HepG2 (cell line): Measurements from ENCODE around the gene MEX3D. TPM values are rescaled to one million over a fixed set of nuclear protein-coding genes. Genes with fewer than 3 reads are reported as not detected.

ENCODE experiments used
- ATAC-seq: fragments of 200-7000 bp; cut with Tn5 transposase; 3 replicates; pipeline ENCODE4 v1.9.1; 2020; ENCODE audit warnings: mild to moderate bottlenecking, moderate library complexity
- BruUV-seq: library from RNA; stranded (reverse); fragments of 400-500 nt; replicated peaks from 2 replicates; lab custom pipeline; 2021; lab: Mats Ljungman, UMichigan
- CTCF ChIA-PET: fragments of 300-600 bp; formaldehyde crosslinking; extraction: SDS; loops from one replicate; lab custom pipeline; 2021; ENCODE audit warnings: low total read pairs, inconsistent platforms, low intra/inter-chr PET ratio; lab: Yijun Ruan, JAX
- POLR2A ChIA-PET: fragments of 350-600 bp; sonication (Branson Sonifier 250); formaldehyde crosslinking; loops from one replicate; lab custom pipeline; 2020; ENCODE audit warnings: antibody characterized with exemption, inconsistent platforms; lab: Yijun Ruan, JAX
- DNase-seq: peaks from one replicate; pipeline ENCODE4 v3.0.0-alpha.2; 2015; ENCODE audit warnings: low spot score
- FAIRE-seq: peaks from 3 replicates; lab custom pipeline; 2011; peaks lifted over from hg19 to GRCh38; lab: Jason Lieb, UNC
- H2AFZ ChIP-seq: one replicate; pipeline ENCODE4 v1.6.1; 2011; ENCODE audit warnings: low read length, inconsistent platforms
- H3K27ac ChIP-seq: fragments of 300-600 bp; 3 replicates; pipeline ENCODE4 v1.8.0; 2011; ENCODE audit warnings: mixed run types, mild to moderate bottlenecking, mixed read lengths, low read length, inconsistent platforms; ENCODE audit not compliant: insufficient read depth; ENCODE audit errors: extremely low read length
- H3K27me3 ChIP-seq, 2 experiments: fragments of 200-600 bp in 1 of 2; 2 replicates in 1 of 2; 3 replicates in 1 of 2; pipeline versions ENCODE4 v1.6.0 to v1.8.0; 2011; ENCODE audit warnings: low read length in 2 of 2, mild to moderate bottlenecking in 2 of 2, moderate library complexity in 2 of 2, inconsistent platforms in 1 of 2; ENCODE audit not compliant: insufficient read depth in 2 of 2, control insufficient read depth in 1 of 2
- H3K36me3 ChIP-seq, 2 experiments: fragments of 200-600 bp in 1 of 2; replicated peaks in 1 of 2; 2 replicates in 1 of 2; 3 replicates in 1 of 2; pipeline versions ENCODE4 v1.5.1 to v1.8.0; 2011; ENCODE audit warnings: low read length in 2 of 2, inconsistent platforms in 1 of 2; ENCODE audit not compliant: insufficient read depth in 2 of 2, control insufficient read depth in 1 of 2
- H3K4me1 ChIP-seq: 2 replicates; pipeline ENCODE4 v1.5.1; 2012; ENCODE audit warnings: low read length, inconsistent platforms; ENCODE audit not compliant: insufficient read depth
- H3K4me2 ChIP-seq: 2 replicates; pipeline ENCODE4 v1.6.0; 2011; ENCODE audit warnings: low read depth, low read length, inconsistent platforms
- H3K4me3 ChIP-seq, 3 experiments: fragments of 200-600 bp in 1 of 3; sonication (generic), shearing (Covaris generic) in 1 of 3; replicated peaks in 1 of 3; 2 replicates each; pipeline ENCODE4 v1.5.1; 2011 to 2016; ENCODE audit warnings: low read length in 3 of 3, inconsistent platforms in 2 of 3, low read depth in 2 of 3, mild to moderate bottlenecking in 2 of 3, control low read depth in 1 of 3, mixed read lengths in 1 of 3; ENCODE audit not compliant: insufficient read depth in 1 of 3
- H3K79me2 ChIP-seq: one replicate; pipeline ENCODE4 v1.6.1; 2011; ENCODE audit warnings: low read length, inconsistent platforms; ENCODE audit not compliant: insufficient read depth
- H3K9ac ChIP-seq: 2 replicates; pipeline ENCODE4 v1.6.0; 2011; ENCODE audit warnings: mild to moderate bottlenecking, low read depth, low read length, inconsistent platforms; ENCODE audit not compliant: insufficient read depth
- H3K9me3 ChIP-seq: 2 replicates; pipeline ENCODE4 v1.5.1; 2012; ENCODE audit warnings: mild to moderate bottlenecking, low read length
- H4K20me1 ChIP-seq: 2 replicates; pipeline ENCODE4 v1.6.0; 2011; ENCODE audit warnings: inconsistent platforms, mild to moderate bottlenecking, low read length, moderate library complexity; ENCODE audit not compliant: insufficient read depth
- AGO1 ChIP-seq: fragments of 200-400 bp; formaldehyde crosslinking; IDR thresholded peaks from 2 replicates; pipeline ENCODE4 v1.6.1; 2017; ENCODE audit warnings: mild to moderate bottlenecking, low read depth, low read length, moderate library complexity; ENCODE audit not compliant: poor library complexity, severe bottlenecking
- AGO2 ChIP-seq: fragments of 200-400 bp; formaldehyde crosslinking; optimal IDR thresholded peaks from 2 replicates; pipeline ENCODE3; 2017; ENCODE audit warnings: mild to moderate bottlenecking, low read depth, low read length, moderate library complexity
- HHEX ChIP-seq: IDR thresholded peaks from 2 replicates; pipeline ENCODE4 v1.6.1; 2016; ENCODE audit warnings: control low read depth
- IKZF1 ChIP-seq: fragments of 450-650 bp; IDR thresholded peaks from 2 replicates; pipeline ENCODE4 v1.7.1; 2016
- NCOA5 ChIP-seq: sonication (generic); formaldehyde crosslinking; IDR thresholded peaks from 2 replicates; pipeline ENCODE4 v1.4.0; 2020; ENCODE audit warnings: missing genetic modification reagents
- POLR2G ChIP-seq: fragments of 200-400 bp; formaldehyde crosslinking; IDR thresholded peaks from 2 replicates; pipeline ENCODE4 v1.6.1; 2018; ENCODE audit warnings: mild to moderate bottlenecking, low read depth, low read length, moderate library complexity
- SOX6 ChIP-seq, 2 experiments: fragments of 450-650 bp in 1 of 2; sonication (generic) in 1 of 2; formaldehyde crosslinking in 1 of 2; IDR thresholded peaks; 2 replicates each; pipeline versions ENCODE4 v1.4.0 to v1.6.1; 2017 to 2020; ENCODE audit warnings: antibody characterized with exemption in 1 of 2, mild to moderate bottlenecking in 1 of 2, missing genetic modification reagents in 1 of 2
- ZNF670 ChIP-seq: sonication (generic); formaldehyde crosslinking; IDR thresholded peaks from 2 replicates; pipeline ENCODE4 v1.8.0; 2022; ENCODE audit warnings: mild to moderate bottlenecking, missing genetic modification reagents, borderline replicate concordance
- WGBS: methylation state at CpG from one replicate; pipeline ENCODE4 v1.1.6; 2017; ENCODE audit warnings: low lambda C conversion rate; 5-methylcytosine and 5-hydroxymethylcytosine counted together
- in situ Hi-C: cut with HindIII; loops from 2 replicates; pipeline ENCODE4 v1.10.0; 2017; ENCODE audit warnings: low pct_unique_long_range_greater_than_20kb; ENCODE audit not compliant: extremely low pct_ligation_motif_present
- intact Hi-C: fragments of 100-400 bp; cut with micrococcal nuclease; formaldehyde crosslinking; loops from one replicate; pipeline ENCODE4 v1.10.0; 2022; ENCODE audit not compliant: unreplicated experiment
- polyA plus RNA-seq, 8 experiments: library from polyadenylated mRNA; depleted of rRNA in 3 of 8; stranded (reverse) in 7 of 8; unstranded in 1 of 8; fragments of >200 nt; fragmentation: Illumina TruSeq in 4 of 8; extraction: Trizol in 4 of 8; gene quantifications; 2 replicates each; pipeline versions ENCODE4 v1.2.1 to v1.2.3, GENCODE V29; 2011 to 2016; ENCODE audit warnings: low read depth in 4 of 8, missing spikeins in 1 of 8, mixed read lengths in 1 of 8; ENCODE audit not compliant: insufficient read depth in 1 of 8
- total RNA-seq, 5 experiments: library from RNA; depleted of rRNA; stranded (reverse); fragments of >200 nt; fragmentation: Illumina TruSeq; extraction: Trizol; gene quantifications; 2 replicates each; pipeline ENCODE4 v1.2.3, GENCODE V29; 2016; ENCODE audit warnings: low read depth in 1 of 5
- TF ChIP-seq, protein P1 (sequence below): sonication (generic); formaldehyde crosslinking; IDR thresholded peaks from 2 replicates; pipeline ENCODE4 v1.5.0; 2020; ENCODE audit warnings: mild to moderate bottlenecking, missing genetic modification reagents
- TF ChIP-seq, protein P2 (sequence below): IDR thresholded peaks from 2 replicates; pipeline ENCODE4 v1.6.1; 2012; ENCODE audit warnings: low read depth, low read length, improper control_type of control experiment

Gene MEX3D
- total and polyA plus RNA-seq, 2 of the 13 experiments (the other 11 are each of a cell fraction or from before 2014, with no cell fraction given) = 3.6 to 17.1 TPM

DNA sequence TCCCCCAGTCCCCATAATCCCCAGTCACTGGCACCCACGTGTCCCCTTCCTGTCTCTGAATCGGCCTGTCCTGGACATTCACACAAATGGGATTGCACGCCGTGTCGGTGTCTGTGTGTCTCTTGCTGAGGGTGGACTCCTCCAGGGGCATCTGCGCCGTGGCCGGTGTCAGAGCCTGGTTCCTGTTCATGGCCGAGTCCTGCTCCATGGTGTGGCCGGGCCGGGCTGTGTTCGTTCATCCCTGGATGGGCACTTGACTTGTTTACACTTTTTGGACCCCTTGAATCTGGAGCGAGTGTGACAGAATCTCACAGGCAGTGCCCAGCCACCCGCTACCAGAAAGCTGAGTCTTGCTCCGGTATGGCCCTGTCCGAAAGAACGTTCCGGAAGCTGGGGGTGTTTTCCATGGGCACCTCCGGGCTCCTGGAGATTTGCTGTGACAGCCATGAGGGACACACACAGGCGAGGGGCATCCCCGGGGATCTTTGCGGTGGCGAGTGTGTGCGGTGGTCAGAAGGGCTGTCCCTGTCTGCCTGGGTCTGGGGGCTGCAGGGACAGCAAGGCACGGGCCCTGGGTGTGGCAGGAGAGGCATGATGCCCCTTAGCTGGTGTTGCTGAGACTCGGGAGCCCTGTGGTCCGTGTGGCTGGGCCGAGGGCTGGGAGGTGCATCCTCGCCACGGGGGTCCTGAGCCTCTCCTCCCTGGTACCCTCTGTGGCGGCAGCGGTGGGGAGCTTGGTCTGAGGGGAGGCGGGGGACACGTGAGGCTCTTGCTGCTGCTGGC is 6.4 kb upstream of the MEX3D start:
- H2AFZ ChIP-seq = no peak overlapping the region
- DNase-seq (no peak), FAIRE-seq (no peak), ATAC-seq (no peak)
- H3K4me2 ChIP-seq = no peak overlapping the region
- H3K27me3 ChIP-seq = 0 out of 5 replicates have a peak, but pooled peaks cover 0 to under 1% of the 10 kb centered on the region in 2 experiments
- TF ChIP-seq AGO2 (peak; percentile 75), ZNF670 (CRISPR knock-in tag) (no peak), AGO1 (peak; percentile 63), POLR2G (peak; percentile 15; the same call in 1 of the 2 replicates), HHEX (CRISPR knock-in tag) (no peak), IKZF1 (no peak)
- no peak overlapping the region for H3K9ac ChIP-seq
- 0 out of 2 replicates have a peak, but pooled peaks cover 2% of the 10 kb centered on the region for H4K20me1 ChIP-seq
- CTCF ChIA-PET = no interaction called here
- in situ Hi-C loops = no loop called here
- WGBS = 95% methylated on average over 28 of the region's 34 CpGs
- POLR2A ChIA-PET = interaction anchor here (0.6 to 0.8 kb wide), 2 partner anchors 11 to 16 kb away, joined by 3 read pairs; no protein-coding TSS in a partner anchor
- BruUV-seq = no TSS peak
- no peak overlapping the region for H3K4me3 ChIP-seq
- peaks cover 0 to 9% of the 10 kb centered on the region in 2 experiments; a peak in 1 of 5 replicates for H3K36me3 ChIP-seq
- no peaks in the 10 kb centered on the region for H3K9me3 ChIP-seq
- H3K27ac ChIP-seq = no peak overlapping the region
- no peaks in the 10 kb centered on the region for H3K79me2 ChIP-seq
- intact Hi-C loops = no loop called here
- H3K4me1 ChIP-seq = peaks cover 17% of the 10 kb centered on the region

- intact Hi-C loops = no loop called here
- H2AFZ ChIP-seq = no peak overlapping the region
- FAIRE-seq (no peak), DNase-seq (no peak)
- no peaks in the 10 kb centered on the region for H3K9me3 ChIP-seq
- peaks cover 22% of the 10 kb centered on the region for H3K4me1 ChIP-seq
- ChIA-PET POLR2A (interaction anchor here (0.6 to 1.2 kb wide), 3 partner anchors 14 to 239 kb away, joined by 3 to 6 read pairs (median 3); no protein-coding TSS in a partner anchor), CTCF (no interaction called here)
- H3K4me2 ChIP-seq = no peak overlapping the region
- no peak overlapping the region for H3K9ac ChIP-seq
- no peak overlapping the region for H3K4me3 ChIP-seq
- in situ Hi-C loops = no loop called here
- H3K27ac ChIP-seq = no peak overlapping the region
- 0 out of 2 replicates have a peak, but pooled peaks cover 2% of the 10 kb centered on the region for H4K20me1 ChIP-seq
- H3K36me3 ChIP-seq = 0 out of 5 replicates have a peak, but pooled peaks cover 0 to 8% of the 10 kb centered on the region in 2 experiments
- 43% methylated on average over 9 of the region's 9 CpGs for WGBS
- H3K27me3 ChIP-seq = peaks cover 0 to 8% of the 10 kb centered on the region in 2 experiments; a peak in 2 of 5 replicates
- no peaks in the 10 kb centered on the region for H3K79me2 ChIP-seq
- TF ChIP-seq SOX6 (IDR thresholded peaks at IDR 0.05) (no peak), SOX6 (CRISPR knock-in tag; IDR thresholded peaks at IDR 0.05) (no peak), NCOA5 (CRISPR knock-in tag) (no peak)
- TF ChIP-seq, protein P1, sequence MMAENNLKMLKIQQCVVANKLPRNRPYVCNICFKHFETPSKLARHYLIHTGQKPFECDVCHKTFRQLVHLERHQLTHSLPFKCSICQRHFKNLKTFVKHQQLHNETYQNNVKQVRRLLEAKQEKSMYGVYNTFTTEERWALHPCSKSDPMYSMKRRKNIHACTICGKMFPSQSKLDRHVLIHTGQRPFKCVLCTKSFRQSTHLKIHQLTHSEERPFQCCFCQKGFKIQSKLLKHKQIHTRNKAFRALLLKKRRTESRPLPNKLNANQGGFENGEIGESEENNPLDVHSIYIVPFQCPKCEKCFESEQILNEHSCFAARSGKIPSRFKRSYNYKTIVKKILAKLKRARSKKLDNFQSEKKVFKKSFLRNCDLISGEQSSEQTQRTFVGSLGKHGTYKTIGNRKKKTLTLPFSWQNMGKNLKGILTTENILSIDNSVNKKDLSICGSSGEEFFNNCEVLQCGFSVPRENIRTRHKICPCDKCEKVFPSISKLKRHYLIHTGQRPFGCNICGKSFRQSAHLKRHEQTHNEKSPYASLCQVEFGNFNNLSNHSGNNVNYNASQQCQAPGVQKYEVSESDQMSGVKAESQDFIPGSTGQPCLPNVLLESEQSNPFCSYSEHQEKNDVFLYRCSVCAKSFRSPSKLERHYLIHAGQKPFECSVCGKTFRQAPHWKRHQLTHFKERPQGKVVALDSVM = peak; percentile 37; the same call in 1 of the 2 replicates
- TF ChIP-seq, protein P2, sequence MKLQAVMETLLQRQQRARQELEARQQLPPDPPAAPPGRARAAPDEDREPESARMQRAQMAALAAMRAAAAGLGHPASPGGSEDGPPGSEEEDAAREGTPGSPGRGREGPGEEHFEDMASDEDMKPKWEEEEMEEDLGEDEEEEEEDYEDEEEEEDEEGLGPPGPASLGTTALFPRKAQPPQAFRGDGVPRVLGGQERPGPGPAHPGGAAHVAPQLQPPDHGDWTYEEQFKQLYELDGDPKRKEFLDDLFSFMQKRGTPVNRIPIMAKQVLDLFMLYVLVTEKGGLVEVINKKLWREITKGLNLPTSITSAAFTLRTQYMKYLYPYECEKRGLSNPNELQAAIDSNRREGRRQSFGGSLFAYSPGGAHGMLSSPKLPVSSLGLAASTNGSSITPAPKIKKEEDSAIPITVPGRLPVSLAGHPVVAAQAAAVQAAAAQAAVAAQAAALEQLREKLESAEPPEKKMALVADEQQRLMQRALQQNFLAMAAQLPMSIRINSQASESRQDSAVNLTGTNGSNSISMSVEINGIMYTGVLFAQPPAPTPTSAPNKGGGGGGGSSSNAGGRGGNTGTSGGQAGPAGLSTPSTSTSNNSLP = no peak
- TF ChIP-seq, all 625 proteins: peak for 1
- no TSS peak for BruUV-seq
- ATAC-seq = no peak
Measured at GRCh38 chr19:1572795-1573194, 4.7 kb upstream of the MEX3D start.
